ENCODE measurements around the gene AFMID. TPM values are rescaled to one million over a fixed set of nuclear protein-coding genes. Genes with fewer than 3 reads are reported as not detected.

Gene AFMID
- total and polyA plus RNA-seq, 4 donors: 18.1 to 45.4 (median 29.3) TPM

DNA sequence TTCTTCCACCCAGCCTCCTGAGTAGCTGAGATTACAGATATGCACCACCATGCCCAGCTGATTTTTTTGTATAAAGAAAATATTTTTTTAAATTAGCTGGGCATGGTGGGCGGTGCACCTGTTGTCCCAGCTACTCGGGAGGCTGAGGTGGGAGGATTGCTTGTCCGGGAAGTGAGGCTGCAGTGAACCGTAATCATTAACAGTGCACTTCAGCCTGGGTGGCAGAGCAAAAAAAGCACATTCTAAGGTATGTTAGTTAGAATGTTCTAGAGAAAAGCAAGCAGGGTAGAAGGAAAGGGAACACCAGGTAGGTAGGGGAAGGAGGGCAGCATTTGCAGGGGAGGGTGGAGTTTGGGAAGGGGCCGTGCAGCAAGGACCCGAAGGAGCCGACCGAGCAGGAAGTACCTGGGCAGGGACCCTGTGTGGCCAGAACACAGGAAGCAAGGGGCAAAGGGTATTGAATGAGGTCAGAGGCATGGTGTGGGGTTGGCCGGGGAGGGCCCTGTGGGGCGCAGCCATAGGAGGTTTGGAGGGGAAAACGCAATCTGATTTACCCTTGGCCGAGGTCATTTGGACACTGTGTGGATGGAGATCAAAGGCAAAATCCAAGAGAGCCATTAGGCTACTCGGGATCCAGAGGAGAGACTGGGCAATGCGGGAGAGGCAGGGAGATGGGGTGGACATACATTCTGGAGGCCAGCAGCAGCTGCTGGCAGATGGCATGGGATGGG, 38.7 kb upstream of the AFMID start:
- H3K4me3 ChIP-seq (ENCODE audit: low read length in 2 of 2): no peak overlapping the region
- H3K36me3 ChIP-seq (ENCODE audit: control insufficient read depth in 1 of 2, insufficient read depth in 2 of 2, low read length in 1 of 2): no peaks in the 10 kb centered on the region
- intact Hi-C loops (cut with DNase I): no loop called here
- DNase-seq: no peak
- no peak for ATAC-seq (ENCODE audit: low FRiP score)
- no peaks in the 10 kb centered on the region for H3K27me3 ChIP-seq (ENCODE audit: control insufficient read depth in 1 of 2, insufficient read depth in 2 of 2, low read length in 1 of 2)
- no peaks in the 10 kb centered on the region for H3K9me3 ChIP-seq (ENCODE audit: control insufficient read depth, low read length)
- no peaks in the 10 kb centered on the region for H3K4me1 ChIP-seq (ENCODE audit: control insufficient read depth in 1 of 2, insufficient read depth in 2 of 2, low read length in 2 of 2)
- WGBS, 2 donors: 83 to 88% methylated on average over 14 of the region's 14 CpGs
- H3K27ac ChIP-seq (ENCODE audit: low read depth in 1 of 2, low read length in 2 of 2): no peak overlapping the region

DNA sequence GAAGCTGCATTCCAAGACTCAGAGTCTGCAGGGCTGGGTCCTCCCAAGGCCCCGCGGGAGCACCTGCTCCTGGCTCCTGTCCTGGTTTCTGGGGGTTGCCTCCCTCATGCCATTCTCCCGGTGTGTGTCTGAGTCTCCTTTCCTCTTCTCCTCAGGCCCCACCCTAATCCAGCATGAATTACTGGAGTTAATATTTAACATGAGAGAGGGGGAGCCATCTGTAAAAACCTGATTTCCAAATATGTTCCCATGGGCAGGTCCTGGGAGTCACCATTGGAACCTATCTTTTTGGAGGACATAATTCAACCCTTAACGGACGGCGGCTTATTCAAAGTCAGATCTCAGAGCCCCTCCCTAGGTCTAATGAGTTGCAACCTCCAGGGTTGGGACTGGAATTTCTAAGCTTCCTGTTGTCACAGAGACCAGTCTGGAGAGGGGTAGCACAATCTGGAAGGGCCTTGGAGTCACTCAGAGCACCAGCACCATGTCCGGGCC, 35.6 kb upstream of the AFMID start:
- WGBS, 2 donors: 77 to 83% methylated on average over 7 of the region's 7 CpGs
- no peak for ATAC-seq (ENCODE audit: low FRiP score)
- Histone ChIP-seq H3K27me3 (ENCODE audit: control insufficient read depth in 1 of 2, insufficient read depth in 2 of 2, low read length in 1 of 2) (no peaks in the 10 kb centered on the region), H3K36me3 (ENCODE audit: control insufficient read depth in 1 of 2, insufficient read depth in 2 of 2, low read length in 1 of 2) (no peaks in the 10 kb centered on the region), H3K4me3 (ENCODE audit: low read length in 2 of 2) (no peak overlapping the region), H3K27ac (ENCODE audit: low read depth in 1 of 2, low read length in 2 of 2) (no peak overlapping the region), H3K9me3 (ENCODE audit: control insufficient read depth, low read length) (no peaks in the 10 kb centered on the region), H3K4me1 (ENCODE audit: control insufficient read depth in 1 of 2, insufficient read depth in 2 of 2, low read length in 2 of 2) (no peaks in the 10 kb centered on the region)
- no peak for DNase-seq
- intact Hi-C loops (cut with DNase I): no loop called here

DNA sequence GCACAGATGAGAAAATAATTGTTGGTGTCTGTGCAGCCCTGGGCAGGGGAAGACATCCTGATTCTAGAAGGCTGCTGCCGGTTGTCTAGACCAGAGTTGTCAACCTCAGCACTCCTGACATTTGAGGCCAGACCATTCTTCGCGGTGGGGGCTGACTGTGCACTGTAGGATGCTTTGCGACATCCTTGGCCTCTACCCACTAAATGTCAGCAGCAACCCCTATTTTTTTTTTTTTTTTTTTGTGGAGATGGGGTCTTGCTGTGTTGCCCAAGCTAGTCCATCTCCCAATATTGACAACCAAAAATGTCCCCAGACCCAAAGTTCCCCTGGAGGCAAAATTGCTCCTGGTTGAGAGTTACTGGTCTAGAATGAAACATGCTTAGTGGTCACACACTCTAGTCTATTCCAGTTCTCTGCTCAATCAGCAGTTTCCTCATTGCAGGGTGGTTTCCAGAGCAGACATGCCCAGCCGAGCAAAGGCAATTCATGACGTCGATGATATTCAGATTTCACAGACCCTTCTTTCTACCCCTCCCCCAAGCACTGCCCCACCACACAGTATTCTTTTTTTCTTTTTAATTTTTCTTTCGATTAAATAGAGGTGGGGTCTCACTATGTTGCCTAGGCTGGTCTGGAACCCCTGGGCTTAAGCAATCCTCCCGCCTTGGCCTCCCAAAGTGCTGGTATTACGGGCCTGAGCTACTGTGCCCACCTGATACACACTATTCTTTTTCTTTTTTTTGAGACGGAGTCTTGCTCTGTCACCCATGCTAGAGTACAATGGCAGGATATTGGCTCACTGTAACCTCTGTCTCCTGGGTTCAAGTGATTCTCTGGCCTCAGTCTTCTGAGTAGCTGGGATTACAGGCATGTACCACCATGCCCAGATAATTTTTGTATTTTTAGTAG, 32.0 kb upstream of the AFMID start:
- no peak overlapping the region for H3K4me3 ChIP-seq (ENCODE audit: low read length in 2 of 2)
- WGBS, 2 donors: 85 to 88% methylated on average over 11 of the region's 11 CpGs
- DNase-seq (no peak), ATAC-seq (ENCODE audit: low FRiP score) (no peak)
- H3K9me3 ChIP-seq (ENCODE audit: control insufficient read depth, low read length): no peaks in the 10 kb centered on the region
- intact Hi-C loops (cut with DNase I): no loop called here
- no peak overlapping the region for H3K27ac ChIP-seq (ENCODE audit: low read depth in 1 of 2, low read length in 2 of 2)
- H3K4me1 ChIP-seq (ENCODE audit: control insufficient read depth in 1 of 2, insufficient read depth in 2 of 2, low read length in 2 of 2): no peaks in the 10 kb centered on the region
- no peaks in the 10 kb centered on the region for H3K36me3 ChIP-seq (ENCODE audit: control insufficient read depth in 1 of 2, insufficient read depth in 2 of 2, low read length in 1 of 2)
- H3K27me3 ChIP-seq (ENCODE audit: control insufficient read depth in 1 of 2, insufficient read depth in 2 of 2, low read length in 1 of 2): no peaks in the 10 kb centered on the region

DNA sequence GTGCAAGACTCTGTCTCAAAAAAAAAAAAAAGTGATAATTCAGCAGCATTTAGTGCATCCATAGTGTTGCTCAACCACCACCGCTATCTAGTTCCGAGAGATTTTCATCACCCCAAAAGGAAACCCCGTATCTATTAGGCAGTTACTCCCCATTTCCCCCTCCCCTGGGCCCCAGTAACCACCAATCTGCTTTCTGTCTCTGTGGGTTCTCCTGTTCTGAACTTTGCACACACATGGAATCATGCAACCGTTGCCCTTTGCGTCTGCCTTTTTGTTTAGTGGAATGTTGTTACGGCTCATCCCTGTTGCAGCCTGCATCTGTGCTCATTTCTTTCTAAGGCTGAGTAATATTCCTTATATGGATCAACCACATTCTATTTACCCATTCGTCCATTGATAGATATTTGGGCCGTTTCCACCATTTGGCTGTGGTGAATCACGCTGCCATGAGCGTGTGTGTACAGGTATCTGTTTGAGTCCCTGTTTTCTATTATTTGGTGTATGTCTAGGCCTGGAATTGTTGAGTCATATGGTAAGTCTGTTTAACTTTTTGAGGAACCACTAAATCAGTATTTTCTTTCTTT, 27.5 kb upstream of the AFMID start:
- H3K27me3 ChIP-seq (ENCODE audit: control insufficient read depth in 1 of 2, insufficient read depth in 2 of 2, low read length in 1 of 2): no peaks in the 10 kb centered on the region
- H3K4me3 ChIP-seq (ENCODE audit: low read length in 2 of 2): no peak overlapping the region
- H3K27ac ChIP-seq (ENCODE audit: low read depth in 1 of 2, low read length in 2 of 2): no peak overlapping the region
- no peak for DNase-seq
- H3K9me3 ChIP-seq (ENCODE audit: control insufficient read depth, low read length): no peaks in the 10 kb centered on the region
- WGBS, 2 donors: 86 to 88% methylated on average over 10 of the region's 10 CpGs
- H3K36me3 ChIP-seq (ENCODE audit: control insufficient read depth in 1 of 2, insufficient read depth in 2 of 2, low read length in 1 of 2): no peaks in the 10 kb centered on the region
- intact Hi-C loops (cut with DNase I): no loop called here
- H3K4me1 ChIP-seq (ENCODE audit: control insufficient read depth in 1 of 2, insufficient read depth in 2 of 2, low read length in 2 of 2): no peaks in the 10 kb centered on the region
- ATAC-seq (ENCODE audit: low FRiP score): no peak

DNA sequence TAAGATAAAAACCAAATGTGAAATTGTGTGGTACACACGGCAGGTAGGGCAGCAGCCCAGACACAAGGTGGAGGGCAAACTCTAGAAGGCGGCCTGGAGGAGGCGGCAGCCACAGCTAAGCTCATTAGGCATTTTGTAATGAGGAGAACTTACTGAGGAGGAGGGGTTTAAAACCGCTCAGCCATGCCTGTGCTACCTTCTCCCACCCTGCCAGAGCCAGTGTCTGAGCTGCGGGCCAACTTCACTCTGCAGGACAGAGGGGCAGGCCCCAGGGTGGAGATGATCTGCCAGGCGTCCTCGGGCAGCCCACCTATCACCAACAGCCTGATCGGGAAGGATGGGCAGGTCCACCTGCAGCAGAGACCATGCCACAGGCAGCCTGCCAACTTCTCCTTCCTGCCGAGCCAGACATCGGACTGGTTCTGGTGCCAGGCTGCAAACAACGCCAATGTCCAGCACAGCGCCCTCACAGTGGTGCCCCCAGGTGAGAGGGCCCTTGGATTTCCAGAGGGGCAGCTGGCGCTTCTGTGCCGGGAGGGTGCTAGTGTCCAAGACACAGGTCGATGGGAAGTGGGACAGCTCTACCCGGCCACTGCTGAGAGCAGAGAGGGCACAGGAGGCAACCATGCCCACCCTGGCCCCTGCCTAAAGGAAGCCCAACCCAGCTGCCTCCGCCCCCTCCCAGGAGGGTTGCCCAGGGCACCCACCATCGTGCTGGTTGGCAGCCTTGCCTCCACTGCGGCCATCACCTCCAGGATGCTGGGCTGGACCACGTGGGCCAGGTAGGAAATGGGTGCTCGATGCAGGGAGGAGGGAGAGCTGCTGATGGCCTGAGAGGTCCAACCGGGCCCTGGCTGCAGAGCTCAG, 23.0 kb upstream of the AFMID start:
- 74 to 75% methylated on average over 22 of the region's 22 CpGs for WGBS, 2 donors
- no peak for DNase-seq
- Histone ChIP-seq H3K36me3 (ENCODE audit: control insufficient read depth in 1 of 2, insufficient read depth in 2 of 2, low read length in 1 of 2) (no peaks in the 10 kb centered on the region), H3K4me3 (ENCODE audit: low read length in 2 of 2) (no peak overlapping the region), H3K9me3 (ENCODE audit: control insufficient read depth, low read length) (no peaks in the 10 kb centered on the region), H3K4me1 (ENCODE audit: control insufficient read depth in 1 of 2, insufficient read depth in 2 of 2, low read length in 2 of 2) (no peaks in the 10 kb centered on the region), H3K27ac (ENCODE audit: low read depth in 1 of 2, low read length in 2 of 2) (no peak overlapping the region), H3K27me3 (ENCODE audit: control insufficient read depth in 1 of 2, insufficient read depth in 2 of 2, low read length in 1 of 2) (no peaks in the 10 kb centered on the region)
- intact Hi-C loops (cut with DNase I): no loop called here
- no peak for ATAC-seq (ENCODE audit: low FRiP score)

DNA sequence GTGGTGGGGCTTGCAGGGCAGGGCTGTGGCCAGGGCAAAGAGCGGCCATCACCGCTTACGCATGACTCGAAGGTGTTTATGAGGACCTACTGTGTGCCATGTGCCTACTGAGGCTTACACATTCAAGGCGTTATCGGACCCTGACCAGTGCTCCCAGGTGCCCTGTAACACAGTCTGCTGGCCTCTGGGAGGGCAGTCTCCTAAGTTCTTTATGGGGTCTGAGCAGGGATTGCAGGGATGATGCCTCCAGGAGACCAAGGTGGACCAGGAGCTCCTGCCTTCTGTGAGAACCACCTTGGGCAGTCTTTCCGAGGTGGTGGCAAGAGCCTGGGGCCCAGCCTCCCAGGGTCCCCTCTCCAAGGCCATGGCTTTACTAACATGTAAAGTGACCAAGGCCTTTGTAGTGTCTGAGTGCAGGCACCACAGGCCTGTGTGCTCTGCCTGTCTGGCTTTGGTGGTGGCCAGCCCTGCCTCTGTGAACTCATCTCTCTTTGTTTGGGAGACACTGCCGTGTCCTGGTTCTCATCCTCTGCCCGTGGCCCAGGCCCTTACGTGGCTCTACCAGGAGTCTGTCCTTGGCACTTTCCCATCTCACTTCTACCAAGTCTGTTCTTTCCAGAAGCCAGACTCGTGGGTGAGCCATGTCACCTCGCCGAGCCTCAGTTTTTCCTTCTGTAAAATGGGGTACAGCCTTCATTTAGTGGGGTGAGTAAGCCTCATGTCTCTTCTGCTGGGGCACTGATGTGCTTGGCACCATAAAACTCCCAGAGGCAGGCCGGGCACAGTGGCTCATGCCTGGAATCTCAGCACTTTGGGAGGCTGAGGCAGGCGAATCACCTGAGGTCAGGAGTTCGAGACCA, 22.2 kb upstream of the AFMID start:
- H3K4me1 ChIP-seq (ENCODE audit: control insufficient read depth in 1 of 2, insufficient read depth in 2 of 2, low read length in 2 of 2): no peaks in the 10 kb centered on the region
- no peaks in the 10 kb centered on the region for H3K9me3 ChIP-seq (ENCODE audit: control insufficient read depth, low read length)
- no peak overlapping the region for H3K27ac ChIP-seq (ENCODE audit: low read depth in 1 of 2, low read length in 2 of 2)
- intact Hi-C loops (cut with DNase I): no loop called here
- no peak overlapping the region for H3K4me3 ChIP-seq (ENCODE audit: low read length in 2 of 2)
- H3K36me3 ChIP-seq (ENCODE audit: control insufficient read depth in 1 of 2, insufficient read depth in 2 of 2, low read length in 1 of 2): no peaks in the 10 kb centered on the region
- no peaks in the 10 kb centered on the region for H3K27me3 ChIP-seq (ENCODE audit: control insufficient read depth in 1 of 2, insufficient read depth in 2 of 2, low read length in 1 of 2)
- no peak for ATAC-seq (ENCODE audit: low FRiP score)
- DNase-seq: no peak
- WGBS, 2 donors: 87 to 93% methylated on average over 15 to 16 of the region's 16 CpGs

DNA sequence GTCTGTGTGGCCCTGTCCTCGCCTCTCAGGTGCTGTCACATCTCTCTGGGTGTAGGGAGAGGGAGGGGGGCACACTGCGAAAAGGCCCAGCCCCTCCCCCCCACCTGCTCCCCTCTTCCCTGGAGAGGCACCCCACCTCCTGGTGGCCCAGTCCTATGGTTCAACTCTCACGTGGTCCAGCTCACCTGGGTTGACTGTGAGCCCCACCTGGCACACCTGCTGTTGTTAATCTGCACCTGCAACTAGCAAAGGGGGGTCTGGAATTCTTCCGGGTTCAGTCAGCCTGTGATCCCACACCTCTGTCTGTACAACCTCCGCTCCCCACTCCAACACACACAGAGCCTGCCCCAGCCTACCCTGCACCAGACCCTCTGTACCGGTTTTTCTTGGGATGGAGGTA, 20.7 kb upstream of the AFMID start:
- 70 to 73% methylated on average over 6 of the region's 6 CpGs for WGBS, 2 donors
- Histone ChIP-seq H3K9me3 (ENCODE audit: control insufficient read depth, low read length) (no peaks in the 10 kb centered on the region), H3K27me3 (ENCODE audit: control insufficient read depth in 1 of 2, insufficient read depth in 2 of 2, low read length in 1 of 2) (no peaks in the 10 kb centered on the region), H3K36me3 (ENCODE audit: control insufficient read depth in 1 of 2, insufficient read depth in 2 of 2, low read length in 1 of 2) (no peaks in the 10 kb centered on the region), H3K27ac (ENCODE audit: low read depth in 1 of 2, low read length in 2 of 2) (no peak overlapping the region), H3K4me1 (ENCODE audit: control insufficient read depth in 1 of 2, insufficient read depth in 2 of 2, low read length in 2 of 2) (no peaks in the 10 kb centered on the region), H3K4me3 (ENCODE audit: low read length in 2 of 2) (no peak overlapping the region)
- ATAC-seq (ENCODE audit: low FRiP score): no peak
- no peak for DNase-seq
- intact Hi-C loops (cut with DNase I): no loop called here
